Measurements from ENCODE around the gene ITGA2B.
"Not testable (repeated sequence)": the region's sequence is repeated elsewhere in the genome, so short reads cannot be mapped to it uniquely, and the experiment has no call there.

GRCh38 chr17:44340553-44340952 is 48.9 kb downstream of the ITGA2B start:
- TF ChIP-seq POLR2A (IDR thresholded peaks at IDR 0.05; ENCODE audit: low read depth, low read length); POLR2AphosphoS5 (IDR thresholded peaks at IDR 0.05; ENCODE audit: low read depth, low read length); TAF1 (IDR thresholded peaks at IDR 0.05; ENCODE audit: borderline replicate concordance, low read depth, low read length): not testable (repeated sequence)
